PFSK-1 (cell line): ENCODE data around the gene PCDHGA4.

Experiments used
- FOXP2 ChIP-seq: optimal IDR thresholded peaks from 2 replicates; pipeline ENCODE3; 2011; ENCODE audit warnings: borderline replicate concordance, control low read depth, inconsistent platforms; ENCODE audit not compliant: insufficient read depth; ENCODE audit errors: extremely low read length, extremely low read depth
- POLR2AphosphoS5 ChIP-seq: IDR thresholded peaks from 2 replicates; pipeline ENCODE4 v1.6.1; 2012; ENCODE audit warnings: low read depth, mild to moderate bottlenecking, control low read depth, low read length, moderate library complexity

DNA sequence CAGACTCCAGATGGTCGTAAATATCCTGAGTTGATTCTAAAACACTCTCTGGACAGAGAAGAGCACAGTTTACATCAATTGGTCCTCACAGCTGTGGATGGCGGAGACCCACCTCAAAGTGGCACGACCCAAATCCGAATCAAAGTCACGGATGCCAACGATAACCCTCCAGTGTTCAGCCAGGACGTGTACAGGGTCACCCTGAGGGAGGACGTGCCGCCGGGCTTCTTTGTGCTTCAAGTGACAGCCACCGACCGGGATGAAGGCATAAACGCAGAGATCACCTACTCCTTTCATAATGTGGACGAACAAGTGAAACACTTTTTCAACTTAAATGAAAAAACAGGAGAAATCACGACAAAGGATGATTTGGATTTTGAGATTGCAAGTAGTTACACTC lies 5.9 kb downstream of the PCDHGA4 start:
- TF ChIP-seq FOXP2 (no peak), POLR2AphosphoS5 (no peak)
